ENCODE measurements around the gene RPL18. TPM values are rescaled to one million over a fixed set of nuclear protein-coding genes. Genes with fewer than 3 reads are reported as not detected.
A peak's percentile ranks its signal among the peaks of the same experiment; 100 is the strongest.
"Not testable (repeated sequence)": the region's sequence is repeated elsewhere in the genome, so short reads cannot be mapped to it uniquely, and the experiment has no call there.

Gene RPL18
- total and polyA plus RNA-seq, 4 donors = 276 to 830 (median 586) TPM

- Histone ChIP-seq H3K9ac (ENCODE audit: low read depth in 1 of 2, low read length in 2 of 2) (peak overlapping the region; percentile 33 to 40), H3K27ac (ENCODE audit: low read depth in 1 of 2, low read length in 2 of 2) (peak overlapping the region; percentile 98 to 99), H3K27me3 (ENCODE audit: control insufficient read depth in 4 of 4, insufficient read depth in 4 of 4, low read length in 3 of 4) (no peaks in the 10 kb centered on the region), H3K9me3 (ENCODE audit: control insufficient read depth in 4 of 4, low read length in 3 of 4) (no peaks in the 10 kb centered on the region), H3K4me1 (ENCODE audit: control insufficient read depth in 4 of 4, insufficient read depth in 4 of 4, low read length in 3 of 4) (peaks cover 14 to 66% (median 38%) of the 10 kb centered on the region in 4 donors), H3K36me3 (ENCODE audit: control insufficient read depth in 4 of 4, insufficient read depth in 3 of 4, low read depth in 1 of 4, low read length in 3 of 4) (peaks cover 0 to 7% (median 1%) of the 10 kb centered on the region in 4 donors), H3K4me3 (ENCODE audit: low read depth in 1 of 3, low read length in 3 of 3) (peak overlapping the region in 2 of 3 donors; percentile 1 to 14)
- WGBS = 53% methylated on average over 7 of the region's 7 CpGs
- DNase-seq (ENCODE audit: low spot score) = no peak
- no peak for TF ChIP-seq FOXA2 (IDR thresholded peaks at IDR 0.05)
- no peak for TF ChIP-seq SP1 (IDR thresholded peaks at IDR 0.05)
- no peak for TF ChIP-seq HNF4G (IDR thresholded peaks at IDR 0.05)
- no peak for TF ChIP-seq NR2F2 (IDR thresholded peaks at IDR 0.05)
- TF ChIP-seq CTCF (IDR thresholded peaks at IDR 0.05; ENCODE audit: low read depth, low read length, missing input control) = no peak
- no peak for TF ChIP-seq FOXA1 (IDR thresholded peaks at IDR 0.05)
- no peak for TF ChIP-seq HNF4A (conservative IDR thresholded peaks at IDR 0.05)
- TF ChIP-seq JUND (IDR thresholded peaks at IDR 0.05) = no peak
Measured at GRCh38 chr19:48634036-48634342, 15.0 kb upstream of the RPL18 start.

- Histone ChIP-seq H3K36me3 (ENCODE audit: control insufficient read depth in 4 of 4, insufficient read depth in 3 of 4, low read depth in 1 of 4, low read length in 3 of 4) (peaks cover 0 to 7% (median 1%) of the 10 kb centered on the region in 4 donors), H3K4me1 (ENCODE audit: control insufficient read depth in 4 of 4, insufficient read depth in 4 of 4, low read length in 3 of 4) (peaks cover 16 to 64% (median 34%) of the 10 kb centered on the region in 4 donors), H3K9me3 (ENCODE audit: control insufficient read depth in 4 of 4, low read length in 3 of 4) (no peaks in the 10 kb centered on the region), H3K27me3 (ENCODE audit: control insufficient read depth in 4 of 4, insufficient read depth in 4 of 4, low read length in 3 of 4) (no peaks in the 10 kb centered on the region), H3K9ac (ENCODE audit: low read depth in 1 of 2, low read length in 2 of 2) (no peak overlapping the region), H3K4me3 (ENCODE audit: low read depth in 1 of 3, low read length in 3 of 3) (no peak overlapping the region), H3K27ac (ENCODE audit: low read depth in 1 of 2, low read length in 2 of 2) (peak overlapping the region; percentile 98 to 99)
- TF ChIP-seq NR2F2 (IDR thresholded peaks at IDR 0.05) (peak; percentile 67), FOXA1 (IDR thresholded peaks at IDR 0.05) (no peak), ZBTB33 (IDR thresholded peaks at IDR 0.05) (no peak), SP1 (IDR thresholded peaks at IDR 0.05) (peak; percentile 15), HNF4A (conservative IDR thresholded peaks at IDR 0.05) (peak; percentile 71 to 72), RXRA (IDR thresholded peaks at IDR 0.05) (peak; percentile 39 to 54), RAD21 (IDR thresholded peaks at IDR 0.05) (no peak)
- WGBS = 64% methylated on average over 22 of the region's 22 CpGs
- no peak for DNase-seq (ENCODE audit: low spot score)
Measured at GRCh38 chr19:48633148-48634035, 14.4 kb upstream of the RPL18 start.

GRCh38 chr19:48632692-48633147, 13.7 kb upstream of the RPL18 start:
- Histone ChIP-seq H3K4me1 (ENCODE audit: control insufficient read depth in 4 of 4, insufficient read depth in 4 of 4, low read length in 3 of 4) (peaks cover 21 to 67% (median 34%) of the 10 kb centered on the region in 4 donors), H3K27me3 (ENCODE audit: control insufficient read depth in 4 of 4, insufficient read depth in 4 of 4, low read length in 3 of 4) (no peaks in the 10 kb centered on the region), H3K9ac (ENCODE audit: low read depth in 1 of 2, low read length in 2 of 2) (no peak overlapping the region), H3K4me3 (ENCODE audit: low read depth in 1 of 3, low read length in 3 of 3) (no peak overlapping the region), H3K27ac (ENCODE audit: low read depth in 1 of 2, low read length in 2 of 2) (peak overlapping the region in 1 of 2 donors; percentile 7), H3K9me3 (ENCODE audit: control insufficient read depth in 4 of 4, low read length in 3 of 4) (no peaks in the 10 kb centered on the region), H3K36me3 (ENCODE audit: control insufficient read depth in 4 of 4, insufficient read depth in 3 of 4, low read depth in 1 of 4, low read length in 3 of 4) (peaks cover 0 to 7% (median 1%) of the 10 kb centered on the region in 4 donors)
- TF ChIP-seq CTCF (IDR thresholded peaks at IDR 0.05; ENCODE audit: low read depth, low read length, missing input control) (no peak), YY1 (IDR thresholded peaks at IDR 0.05) (no peak), EGR1 (IDR thresholded peaks at IDR 0.05; ENCODE audit: low read depth in 2 of 2) (no peak), RXRA (IDR thresholded peaks at IDR 0.05) (no peak), RAD21 (IDR thresholded peaks at IDR 0.05) (no peak), HNF4A (conservative IDR thresholded peaks at IDR 0.05) (no peak)
- DNase-seq (ENCODE audit: low spot score) = no peak

- H3K27me3 ChIP-seq (ENCODE audit: control insufficient read depth in 4 of 4, insufficient read depth in 4 of 4, low read length in 3 of 4); H3K27ac ChIP-seq (ENCODE audit: low read depth in 1 of 2, low read length in 2 of 2); H3K9ac ChIP-seq (ENCODE audit: low read depth in 1 of 2, low read length in 2 of 2); H3K9me3 ChIP-seq (ENCODE audit: control insufficient read depth in 4 of 4, low read length in 3 of 4); H3K4me3 ChIP-seq (ENCODE audit: low read depth in 1 of 3, low read length in 3 of 3); DNase-seq (ENCODE audit: low spot score); H3K36me3 ChIP-seq (ENCODE audit: control insufficient read depth in 4 of 4, insufficient read depth in 3 of 4, low read depth in 1 of 4, low read length in 3 of 4): not testable (repeated sequence)
- peaks cover 24 to 70% (median 38%) of the 10 kb centered on the region in 4 donors for H3K4me1 ChIP-seq (ENCODE audit: control insufficient read depth in 4 of 4, insufficient read depth in 4 of 4, low read length in 3 of 4)
- WGBS = 93% methylated on average over 11 of the region's 11 CpGs
Measured at GRCh38 chr19:48632286-48632685, 13.3 kb upstream of the RPL18 start.
